ENCODE data around the gene NKD1. TPM values are rescaled to one million over a fixed set of nuclear protein-coding genes. Genes with fewer than 3 reads are reported as not detected.

Gene NKD1
- total RNA-seq, 4 donors from 2014 or later: 1.8 to 9.1 (median 2.6) TPM

- DNase-seq (ENCODE audit: low spot score in 2 of 2): no peak
- no CpG with 5 or more reads among the region's 4 CpGs for WGBS
- no peak for TF ChIP-seq POLR2AphosphoS5 (IDR thresholded peaks at IDR 0.05)
- TF ChIP-seq POLR2A (IDR thresholded peaks at IDR 0.05): no peak
These were observed 33.6 kb downstream of the NKD1 start for GRCh38 chr16:50581845-50582244.

GRCh38 chr16:50583211-50583610, 35.0 kb downstream of the NKD1 start:
- Histone ChIP-seq H3K27me3 (no peaks in the 10 kb centered on the region), H3K27ac (no peak overlapping the region), H3K4me3 (no peak overlapping the region), H3K36me3 (no peaks in the 10 kb centered on the region), H3K4me1 (peaks cover 24% of the 10 kb centered on the region), H3K9me3 (no peaks in the 10 kb centered on the region)
- 79% methylated on average over 3 of the region's 3 CpGs for WGBS
- no peak for DNase-seq (ENCODE audit: low spot score in 2 of 2)
- TF ChIP-seq CTCF (IDR thresholded peaks at IDR 0.05): no peak
- TF ChIP-seq POLR2AphosphoS5 (IDR thresholded peaks at IDR 0.05): no peak
- TF ChIP-seq EP300 (IDR thresholded peaks at IDR 0.05): no peak
- TF ChIP-seq POLR2A (IDR thresholded peaks at IDR 0.05): no peak

More at GRCh38 chr16:50581845-50582244, 33.6 kb downstream of the NKD1 start:
- H3K27ac ChIP-seq: no peak overlapping the region
- peaks cover 24% of the 10 kb centered on the region for H3K4me1 ChIP-seq
- no peaks in the 10 kb centered on the region for H3K36me3 ChIP-seq
- no peaks in the 10 kb centered on the region for H3K9me3 ChIP-seq
- no peak overlapping the region for H3K4me3 ChIP-seq
- H3K27me3 ChIP-seq: no peaks in the 10 kb centered on the region

- peaks cover 24% of the 10 kb centered on the region for H3K4me1 ChIP-seq
- no peaks in the 10 kb centered on the region for H3K36me3 ChIP-seq
- no peaks in the 10 kb centered on the region for H3K27me3 ChIP-seq
- no peak overlapping the region for H3K4me3 ChIP-seq
- no peak overlapping the region for H3K27ac ChIP-seq
- H3K9me3 ChIP-seq: no peaks in the 10 kb centered on the region
- TF ChIP-seq POLR2AphosphoS5 (IDR thresholded peaks at IDR 0.05): no peak
- TF ChIP-seq EP300 (IDR thresholded peaks at IDR 0.05): no peak
- no peak for TF ChIP-seq POLR2A (IDR thresholded peaks at IDR 0.05)
- TF ChIP-seq CTCF (IDR thresholded peaks at IDR 0.05): no peak
- 63% methylated on average over 6 of the region's 6 CpGs for WGBS
- no peak for DNase-seq (ENCODE audit: low spot score in 2 of 2)
These were observed 36.0 kb downstream of the NKD1 start for GRCh38 chr16:50584033-50584722.

DNA sequence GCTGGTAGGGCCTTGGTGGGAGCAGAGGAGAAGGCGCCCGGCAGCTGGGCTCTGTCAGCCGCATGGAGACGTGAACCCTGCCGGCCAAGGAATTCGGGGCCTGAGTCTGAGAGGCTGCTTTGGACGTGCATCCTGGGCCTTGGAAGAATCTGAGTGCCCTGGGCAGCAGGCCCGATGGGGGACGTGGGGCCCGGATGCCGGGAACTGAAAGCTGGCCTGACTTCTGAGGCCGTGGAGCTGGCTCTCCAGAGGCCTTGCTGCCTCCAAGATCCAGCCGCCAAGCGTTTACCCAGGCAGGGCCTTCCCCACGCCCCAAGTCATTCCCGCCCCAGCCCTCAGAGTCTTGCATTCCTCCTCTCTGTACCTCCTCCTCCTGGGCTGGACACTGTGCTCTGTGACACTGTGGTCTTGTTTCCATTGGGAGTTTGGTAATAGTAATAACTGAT, 37.2 kb downstream of the NKD1 start:
- no peak overlapping the region for H3K4me3 ChIP-seq
- no peaks in the 10 kb centered on the region for H3K36me3 ChIP-seq
- H3K9me3 ChIP-seq: no peaks in the 10 kb centered on the region
- DNase-seq (ENCODE audit: low spot score in 2 of 2): peak; percentile 78 to 85
- TF ChIP-seq EP300 (IDR thresholded peaks at IDR 0.05) (no peak), POLR2AphosphoS5 (IDR thresholded peaks at IDR 0.05) (peak in 1 of 3 donors; percentile 54)
- H3K4me1 ChIP-seq: peaks cover 21% of the 10 kb centered on the region
- 50% methylated on average over 8 of the region's 16 CpGs for WGBS
- H3K27ac ChIP-seq: peak overlapping the region; percentile 64
- no peaks in the 10 kb centered on the region for H3K27me3 ChIP-seq

DNA sequence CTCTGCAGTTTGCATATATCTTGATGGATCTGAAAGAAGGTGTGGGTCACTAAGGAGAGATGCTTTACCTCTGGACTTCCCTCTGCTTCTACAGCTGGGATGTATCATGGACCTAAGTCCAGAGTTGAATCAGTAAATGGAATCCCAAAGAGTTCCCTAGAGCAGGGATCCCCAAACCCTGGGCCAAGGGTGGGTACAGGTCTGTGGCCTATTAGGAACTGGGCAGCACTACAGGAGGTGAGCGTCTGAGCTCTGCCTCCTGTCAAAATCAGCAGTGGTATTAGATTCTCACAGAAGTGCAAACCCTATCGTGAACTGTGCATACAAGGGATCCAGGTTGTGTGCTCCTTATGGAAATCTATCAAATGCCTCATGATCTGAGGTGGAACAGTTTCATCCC, 39.3 kb downstream of the NKD1 start:
- H3K27ac ChIP-seq: no peak overlapping the region
- peaks cover 25% of the 10 kb centered on the region for H3K4me1 ChIP-seq
- H3K9me3 ChIP-seq: no peaks in the 10 kb centered on the region
- no peaks in the 10 kb centered on the region for H3K36me3 ChIP-seq
- no peak overlapping the region for H3K4me3 ChIP-seq
- H3K27me3 ChIP-seq: no peaks in the 10 kb centered on the region
- TF ChIP-seq CTCF (IDR thresholded peaks at IDR 0.05) (no peak), POLR2A (IDR thresholded peaks at IDR 0.05) (no peak), POLR2AphosphoS5 (IDR thresholded peaks at IDR 0.05) (no peak)
- no peak for DNase-seq (ENCODE audit: low spot score in 2 of 2)
- WGBS: 90% methylated on average over 2 of the region's 2 CpGs

GRCh38 chr16:50588276-50588675, 40.1 kb downstream of the NKD1 start:
- no peak for DNase-seq (ENCODE audit: low spot score in 2 of 2)
- WGBS: 94% methylated on average over 2 of the region's 2 CpGs
- Histone ChIP-seq H3K4me3 (no peak overlapping the region), H3K4me1 (peaks cover 27% of the 10 kb centered on the region), H3K27me3 (no peaks in the 10 kb centered on the region), H3K27ac (no peak overlapping the region), H3K9me3 (no peaks in the 10 kb centered on the region), H3K36me3 (no peaks in the 10 kb centered on the region)
- TF ChIP-seq POLR2A (IDR thresholded peaks at IDR 0.05) (no peak), EP300 (IDR thresholded peaks at IDR 0.05) (no peak), CTCF (IDR thresholded peaks at IDR 0.05) (no peak), POLR2AphosphoS5 (IDR thresholded peaks at IDR 0.05) (no peak)
